ENCODE measurements around the gene JMJD7. TPM values are rescaled to one million over a fixed set of nuclear protein-coding genes. Genes with fewer than 3 reads are reported as not detected.

The JMJD7 gene
- total RNA-seq, 1 donor from 2014 or later = 12.1 TPM

GRCh38 chr15:41883484-41883825, 55.6 kb downstream of the JMJD7 start:
- Histone ChIP-seq H3K36me3 (no peaks in the 10 kb centered on the region), H3K27me3 (ENCODE audit: low read depth) (peaks cover 27% of the 10 kb centered on the region), H3K9me3 (replicated peaks) (no peaks in the 10 kb centered on the region), H3K4me3 (no peak overlapping the region), H3K4me1 (peaks cover 26% of the 10 kb centered on the region), H3K27ac (replicated peaks) (no peak overlapping the region)
- no peak for DNase-seq
- no peak for TF ChIP-seq CTCF (IDR thresholded peaks at IDR 0.05; ENCODE audit: borderline replicate concordance)
- intact Hi-C loops (cut with micrococcal nuclease) = no loop called here

GRCh38 chr15:41884458-41884857, 56.6 kb downstream of the JMJD7 start:
- Histone ChIP-seq H3K4me3 (no peak overlapping the region), H3K36me3 (no peaks in the 10 kb centered on the region), H3K9me3 (replicated peaks) (no peaks in the 10 kb centered on the region), H3K27me3 (ENCODE audit: low read depth) (peaks cover 27% of the 10 kb centered on the region), H3K27ac (replicated peaks) (no peak overlapping the region), H3K4me1 (peaks cover 24% of the 10 kb centered on the region)
- no peak for TF ChIP-seq CTCF (IDR thresholded peaks at IDR 0.05; ENCODE audit: borderline replicate concordance)
- intact Hi-C loops (cut with micrococcal nuclease) = no loop called here
- no peak for DNase-seq

- Histone ChIP-seq H3K27me3 (ENCODE audit: low read depth) (peaks cover 21% of the 10 kb centered on the region), H3K4me1 (peaks cover 24% of the 10 kb centered on the region), H3K27ac (replicated peaks) (no peak overlapping the region), H3K36me3 (no peaks in the 10 kb centered on the region), H3K9me3 (replicated peaks) (no peaks in the 10 kb centered on the region), H3K4me3 (no peak overlapping the region)
- no peak for TF ChIP-seq CTCF (IDR thresholded peaks at IDR 0.05; ENCODE audit: borderline replicate concordance)
- no peak for DNase-seq
- intact Hi-C loops (cut with micrococcal nuclease) = no loop called here
Measured at GRCh38 chr15:41885321-41885720, 57.4 kb downstream of the JMJD7 start.

GRCh38 chr15:41885841-41886240, 57.9 kb downstream of the JMJD7 start:
- Histone ChIP-seq H3K27me3 (ENCODE audit: low read depth) (peaks cover 16% of the 10 kb centered on the region), H3K9me3 (replicated peaks) (no peaks in the 10 kb centered on the region), H3K36me3 (no peaks in the 10 kb centered on the region), H3K4me3 (no peak overlapping the region), H3K27ac (replicated peaks) (no peak overlapping the region), H3K4me1 (peaks cover 24% of the 10 kb centered on the region)
- DNase-seq = no peak
- intact Hi-C loops (cut with micrococcal nuclease) = no loop called here
- no peak for TF ChIP-seq CTCF (IDR thresholded peaks at IDR 0.05; ENCODE audit: borderline replicate concordance)

- no peak overlapping the region for H3K27ac ChIP-seq (replicated peaks)
Measured at GRCh38 chr15:41886741-41887140, 58.8 kb downstream of the JMJD7 start.

More at GRCh38 chr15:41886741-41887140, 58.8 kb downstream of the JMJD7 start:
- no peaks in the 10 kb centered on the region for H3K36me3 ChIP-seq
- H3K27me3 ChIP-seq (ENCODE audit: low read depth) = peaks cover 8% of the 10 kb centered on the region
- TF ChIP-seq CTCF (IDR thresholded peaks at IDR 0.05; ENCODE audit: borderline replicate concordance) = no peak
- no peaks in the 10 kb centered on the region for H3K9me3 ChIP-seq (replicated peaks)
- intact Hi-C loops (cut with micrococcal nuclease) = no loop called here
- peaks cover 22% of the 10 kb centered on the region for H3K4me1 ChIP-seq
- H3K4me3 ChIP-seq = no peak overlapping the region
- DNase-seq = no peak

Data from left ventricle myocardium inferior (tissue), 1 donor.